ENCODE measurements around the gene DMPK.

The DMPK gene

GRCh38 chr19:45764945-45765701, 17.2 kb downstream of the DMPK start:
- TF ChIP-seq CTCF (IDR thresholded peaks at IDR 0.05) (no peak), ZFX (IDR thresholded peaks at IDR 0.05; ENCODE audit: borderline replicate concordance) (no peak)

GRCh38 chr19:45764475-45764874, 17.8 kb downstream of the DMPK start:
- H3K27ac ChIP-seq = peak overlapping the region; percentile 33; the same call in 1 of the 2 replicates
- no peak for TF ChIP-seq CTCF (IDR thresholded peaks at IDR 0.05)
- no peak for TF ChIP-seq ZFX (IDR thresholded peaks at IDR 0.05; ENCODE audit: borderline replicate concordance)

More at GRCh38 chr19:45764945-45765701, 17.2 kb downstream of the DMPK start:
- H3K27ac ChIP-seq = peak overlapping the region; percentile 33; the same call in 1 of the 2 replicates

DNA sequence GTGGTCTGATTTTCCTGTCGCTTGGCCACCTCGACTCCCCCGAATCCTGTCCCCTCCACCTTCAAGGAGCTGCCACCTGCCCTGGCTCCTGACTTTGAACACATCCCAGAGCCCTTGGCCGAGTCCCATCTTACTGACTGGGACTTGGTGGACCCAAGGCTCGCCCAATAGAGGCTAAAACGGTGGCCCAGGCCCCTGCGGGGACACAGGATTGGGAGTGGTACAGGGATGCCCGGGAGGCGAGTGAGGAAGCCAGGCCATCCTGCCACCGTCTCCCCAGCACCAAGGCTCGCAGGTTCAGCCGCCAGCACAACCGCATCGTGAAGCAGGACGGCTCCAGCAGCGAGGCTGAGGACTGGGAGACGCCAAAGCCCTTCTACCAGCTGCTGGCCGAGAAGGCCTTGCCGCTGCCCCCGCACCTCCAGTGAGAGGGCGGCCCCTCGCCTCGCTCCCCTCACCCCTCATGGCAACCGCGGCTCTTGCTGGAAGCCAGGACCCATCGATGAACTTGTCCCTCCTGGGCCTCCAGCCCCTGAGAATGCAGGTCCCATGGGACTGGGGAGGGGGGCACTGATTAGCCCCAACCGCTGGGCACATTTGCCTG, 18.5 kb downstream of the DMPK start:
- H3K27ac ChIP-seq = no peak overlapping the region
- TF ChIP-seq CTCF (IDR thresholded peaks at IDR 0.05) (no peak), ZFX (IDR thresholded peaks at IDR 0.05; ENCODE audit: borderline replicate concordance) (no peak)

DNA sequence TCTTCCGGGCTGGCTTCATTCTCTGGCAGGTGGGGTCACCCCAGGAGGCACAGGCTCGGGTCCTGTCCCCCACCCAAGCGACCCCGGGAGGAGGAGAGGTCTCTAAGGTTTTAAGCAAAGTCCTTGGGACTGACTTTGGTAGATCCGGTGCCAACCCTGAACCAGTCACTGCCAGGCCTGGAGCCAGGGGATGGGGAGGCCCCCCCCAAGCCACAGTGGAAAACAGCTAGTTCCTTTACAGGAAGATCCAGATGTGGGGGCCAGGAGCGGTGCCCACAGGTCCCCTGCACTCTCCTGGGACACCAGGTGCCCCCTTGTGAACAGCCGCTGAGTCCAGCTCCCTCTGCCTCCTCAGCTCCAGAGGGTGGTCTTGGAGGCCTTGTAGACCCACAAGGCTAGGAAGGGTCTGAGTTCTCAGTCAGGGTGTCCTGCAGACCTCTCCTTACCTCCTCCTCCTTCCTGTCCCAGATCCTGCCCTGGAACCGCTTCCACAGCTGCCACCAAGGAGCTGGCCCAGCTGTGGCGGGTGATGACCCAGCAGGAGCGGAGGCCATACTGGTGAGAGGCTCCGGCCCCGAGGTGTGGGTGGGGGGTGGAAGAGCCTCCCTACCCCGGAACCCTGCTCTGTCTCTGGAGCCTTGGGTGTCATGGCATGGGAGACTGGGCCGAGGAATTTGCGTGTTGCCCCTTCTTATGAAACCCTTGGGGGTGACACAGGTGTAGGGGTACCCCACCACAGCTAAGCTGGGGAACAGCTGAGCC, 19.2 kb downstream of the DMPK start:
- H3K27ac ChIP-seq = no peak overlapping the region
- TF ChIP-seq CTCF (IDR thresholded peaks at IDR 0.05) (no peak), ZFX (IDR thresholded peaks at IDR 0.05; ENCODE audit: borderline replicate concordance) (no peak)

DNA sequence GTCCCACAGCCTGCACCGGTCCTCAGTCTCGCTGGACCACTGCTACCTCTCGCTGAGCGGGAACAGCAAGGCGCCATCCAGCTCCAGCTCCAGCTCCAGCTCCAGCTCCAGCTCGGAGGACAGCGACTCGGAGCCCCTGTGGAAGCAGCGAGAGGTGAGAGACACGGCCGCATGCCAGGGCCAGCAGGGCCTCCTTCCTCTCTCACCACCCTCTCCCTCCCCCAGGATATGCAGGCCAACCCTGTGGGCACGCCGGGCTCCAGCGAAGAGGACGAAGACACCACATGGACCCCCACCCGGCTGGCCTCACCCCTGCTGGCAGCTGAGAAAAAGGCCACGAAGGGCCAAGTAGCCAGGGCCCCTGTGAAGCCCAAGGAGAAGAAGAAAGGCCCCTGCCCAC, 20.6 kb downstream of the DMPK start:
- no peak for TF ChIP-seq CTCF (IDR thresholded peaks at IDR 0.05)
- TF ChIP-seq ZFX (IDR thresholded peaks at IDR 0.05; ENCODE audit: borderline replicate concordance) = no peak
- H3K27ac ChIP-seq = no peak overlapping the region

DNA sequence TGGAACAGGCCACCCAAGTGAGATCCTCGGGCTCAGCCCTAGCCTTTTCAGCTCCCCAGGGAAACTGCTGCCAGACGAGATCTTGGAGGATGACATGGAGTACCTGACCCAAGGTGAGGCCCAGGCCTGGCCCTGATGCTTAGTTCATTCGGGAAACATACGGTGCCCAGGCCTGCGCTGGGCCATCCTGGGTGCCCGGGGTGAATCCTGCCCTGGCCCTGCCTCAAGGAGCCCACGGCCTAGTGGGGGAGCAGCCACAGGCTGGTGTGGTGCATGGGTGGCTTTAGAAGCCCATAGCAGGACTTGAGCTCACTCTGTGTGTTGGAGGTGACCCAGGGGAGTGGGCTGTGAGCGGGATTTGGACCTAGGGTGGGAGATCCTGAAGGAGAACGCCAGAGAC, 23.4 kb downstream of the DMPK start:
- TF ChIP-seq ZFX (IDR thresholded peaks at IDR 0.05; ENCODE audit: borderline replicate concordance) (no peak), CTCF (IDR thresholded peaks at IDR 0.05) (no peak)
- H3K27ac ChIP-seq = no peak overlapping the region
